Adrenal gland (tissue), 19 donors: ENCODE data around the gene RAB21. TPM values are rescaled to one million over a fixed set of nuclear protein-coding genes. Genes with fewer than 3 reads are reported as not detected.

Experiments used
- DNase-seq, 7 donors: peaks; one replicate each; pipeline ENCODE4 v3.0.0-alpha.2; 2019 to 2020
- H3K27ac ChIP-seq, 5 donors: fragments of 200-600 bp; sonication (generic) in 4 of 5; 1 replicate in 3 of 5; 2 replicates in 2 of 5; pipeline versions ENCODE4 v1.5.1 to v1.8.0; 2016 to 2020; ENCODE audit warnings: mild to moderate bottlenecking in 1 of 5
- H3K27me3 ChIP-seq: fragments of 200-600 bp; 2 replicates; pipeline ENCODE4 v1.8.0; 2021
- H3K36me3 ChIP-seq, 2 donors: fragments of 200-600 bp; replicated peaks in 1 of 2; 1 replicate in 1 of 2; 2 replicates in 1 of 2; pipeline versions ENCODE4 v1.5.1 to v1.8.0; 2018 to 2022
- H3K4me1 ChIP-seq, 2 donors: fragments of 200-600 bp; replicated peaks in 1 of 2; 1 replicate in 1 of 2; 2 replicates in 1 of 2; pipeline versions ENCODE4 v1.5.1 to v1.8.0; 2018 to 2021
- H3K4me3 ChIP-seq, 4 donors: fragments of 200-600 bp; sonication (generic) in 3 of 4; one replicate each; pipeline ENCODE4 v1.5.1; 2016 to 2018
- H3K9me3 ChIP-seq, 3 donors: fragments of 200-600 bp; sonication (generic) in 1 of 3; replicated peaks in 1 of 3; 1 replicate in 2 of 3; 2 replicates in 1 of 3; pipeline versions ENCODE4 v1.5.1 to v1.8.0; 2016 to 2021
- CTCF ChIP-seq, 6 experiments: fragments of 450-650 bp in 4 of 6; fragments of 200-600 bp in 2 of 6; sonication (generic) in 1 of 6; IDR thresholded peaks; 1 replicate in 5 of 6; 2 replicates in 1 of 6; pipeline versions ENCODE4 v1.5.1 to v1.8.0; 2016 to 2021; ENCODE audit warnings: antibody characterized with exemption in 6 of 6, mild to moderate bottlenecking in 2 of 6, moderate library complexity in 1 of 6
- POLR2A ChIP-seq, 2 donors: fragments of 450-650 bp; IDR thresholded peaks; one replicate each; pipeline ENCODE4 v1.6.1; 2017; ENCODE audit warnings: antibody characterized with exemption in 2 of 2, mild to moderate bottlenecking in 2 of 2, moderate library complexity in 1 of 2
- WGBS, 4 donors: extraction: QIAGEN DNeasy Blood & Tissue Kit in 2 of 4; methylation state at CpG; one replicate each; pipeline versions ENCODE4 v1.1.5 to v1.1.7; 2013 to 2017; 5-methylcytosine and 5-hydroxymethylcytosine counted together
- intact Hi-C, 2 donors: fragments of 100-400 bp; cut with DNase I; formaldehyde crosslinking; loops; one replicate each; pipeline versions ENCODE4 v1.14.1 to v1.15.0; 2022 to 2023
- long read RNA-seq, 10 donors: library from polyadenylated mRNA in 3 of 10; unstranded in 2 of 10; stranded (forward) in 1 of 10; transcript quantifications; one replicate each; pipeline ENCODE4 v2.0.0 and lab custom pipeline, GENCODE V29; 2021 to 2026
- polyA plus RNA-seq, 3 donors: library from polyadenylated mRNA; stranded (reverse); fragments of 200-250 nt in 2 of 3; fragments of 350-450 nt in 1 of 3; fragmentation: Illumina TruSeq in 1 of 3; extraction: RNeasy Lipid Tissue Mini Kit (QIAGEN cat#74804) in 1 of 3; gene quantifications; one replicate each; pipeline ENCODE4 v1.2.3, GENCODE V29; 2013 to 2014
- total RNA-seq, 9 donors: library from RNA; depleted of rRNA in 4 of 9; stranded (reverse); fragments of >200 nt in 4 of 9; fragments of 120-200 nt in 1 of 9; fragmentation: NEBNext Ultra II Directional in 1 of 9; extraction: Animal tissue kit (Norgen Biotek cat#: 25700) in 1 of 9; gene quantifications; one replicate each; pipeline versions ENCODE4 v1.1.0 to v1.2.4, GENCODE V29; 2013 to 2023
- donor health status: healthy with polysubstance abuse.
- donor health status: Bipolar disorder and iron deficiency.
- donor health status: DM: yes; HTN: yes; CAD: no.
- donor health status: DM: no; HTN: no; CAD: no.
- donor health status: DM: no; HTN: no; CAD: no.
- donor health status: DM: yes; HTN: yes; CAD: no.

Gene RAB21, protein sequence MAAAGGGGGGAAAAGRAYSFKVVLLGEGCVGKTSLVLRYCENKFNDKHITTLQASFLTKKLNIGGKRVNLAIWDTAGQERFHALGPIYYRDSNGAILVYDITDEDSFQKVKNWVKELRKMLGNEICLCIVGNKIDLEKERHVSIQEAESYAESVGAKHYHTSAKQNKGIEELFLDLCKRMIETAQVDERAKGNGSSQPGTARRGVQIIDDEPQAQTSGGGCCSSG
- 100 to 1,000 TPM in 2 of 9 donors, 10 to 100 TPM in 6, 1 to 10 TPM in 1; 8.6 to 123 (median 68.1) TPM for total RNA-seq
- 100 to 1,000 TPM in 1 of 3 donors, 1 to 10 TPM in 2; 8.7 to 118 (median 8.8) TPM for polyA plus RNA-seq
- long read RNA-seq, donor 1, full-length matches to known transcripts: 22 of 22 reads
- long read RNA-seq, donor 1, partial matches to known transcripts: 0 of 22 reads
- long read RNA-seq, donor 1, other reads (novel, unspliced or antisense): 0 of 22 reads
- long read RNA-seq, donor 2, full-length matches to known transcripts: 16 of 16 reads
- long read RNA-seq, donor 2, partial matches to known transcripts: 0 of 16 reads
- long read RNA-seq, donor 2, other reads (novel, unspliced or antisense): 0 of 16 reads
- long read RNA-seq, donor 3, full-length matches to known transcripts: 17 of 17 reads
- long read RNA-seq, donor 3, partial matches to known transcripts: 0 of 17 reads
- long read RNA-seq, donor 3, other reads (novel, unspliced or antisense): 0 of 17 reads
- long read RNA-seq, donor 4, partial matches to known transcripts: 0 of 8 reads
- long read RNA-seq, donor 4, other reads (novel, unspliced or antisense): 8 of 8 reads
- long read RNA-seq, donor 5, full-length matches to known transcripts: 153 of 162 reads
- long read RNA-seq, donor 5, partial matches to known transcripts: 3 of 162 reads
- long read RNA-seq, donor 5, other reads (novel, unspliced or antisense): 6 of 162 reads
- long read RNA-seq, donor 6, partial matches to known transcripts: 0 of 5 reads
- long read RNA-seq, donor 6, other reads (novel, unspliced or antisense): 4 of 5 reads
- long read RNA-seq, donor 7, full-length matches to known transcripts: 10 of 10 reads
- long read RNA-seq, donor 7, partial matches to known transcripts: 0 of 10 reads
- long read RNA-seq, donor 7, other reads (novel, unspliced or antisense): 0 of 10 reads
- long read RNA-seq, donor 8, full-length matches to known transcripts: 39 of 45 reads
- long read RNA-seq, donor 8, partial matches to known transcripts: 6 of 45 reads
- long read RNA-seq, donor 8, other reads (novel, unspliced or antisense): 0 of 45 reads
- long read RNA-seq, donor 9, full-length matches to known transcripts: 21 of 21 reads
- long read RNA-seq, donor 9, partial matches to known transcripts: 0 of 21 reads
- long read RNA-seq, donor 9, other reads (novel, unspliced or antisense): 0 of 21 reads
- long read RNA-seq, donor 10, full-length matches to known transcripts: 13 of 13 reads
- long read RNA-seq, donor 10, partial matches to known transcripts: 0 of 13 reads
- long read RNA-seq, donor 10, other reads (novel, unspliced or antisense): 0 of 13 reads

GRCh38 chr12:71754461-71755145 is at the start of gene RAB21:
Gene RAB21, plus strand, starts transcription at chr12:71754863. Its CDS starts 267 bp downstream, at chr12:71755130.
- Histone ChIP-seq H3K9me3 (peaks cover 0 to 6% (median 0%) of the 10 kb centered on the region in 3 donors), H3K4me1 (peaks cover 10 to 19% of the 10 kb centered on the region in 2 donors), H3K4me3 (peak within 1 kb of the TSS; percentile 39 to 90 (median 64)), H3K27me3 (peaks cover 5% of the 10 kb centered on the region), H3K27ac (peak within 1 kb of the TSS; percentile 90 to 99 (median 97)), H3K36me3 (no peaks in the 10 kb centered on the region)
- 0 to 1% (median 1%) methylated on average over 8 to 55 of the region's 56 CpGs for WGBS, 4 donors
- TF ChIP-seq POLR2A (IDR thresholded peaks at IDR 0.05): peak; percentile 70 to 89
- peak in 5 of 6 experiments; percentile 40 to 64 (median 44) for TF ChIP-seq CTCF (IDR thresholded peaks at IDR 0.05)
- intact Hi-C loops: loop anchor here in 1 of 2 donors (10.0 kb wide), 1 partner anchor 90 kb away; the partner anchor contains the start of genes THAP2 and ZFC3H1
- peak; percentile 98 to 100 (median 99) for DNase-seq

- Histone ChIP-seq H3K4me1 (no peaks in the 10 kb centered on the region), H3K9me3 (no peaks in the 10 kb centered on the region), H3K4me3 (no peak overlapping the region), H3K27me3 (no peaks in the 10 kb centered on the region), H3K27ac (no peak overlapping the region), H3K36me3 (peaks cover 0 to 3% of the 10 kb centered on the region in 2 donors)
- WGBS, 4 donors: 84 to 90% (median 87%) methylated on average over 2 of the region's 2 CpGs
- TF ChIP-seq POLR2A (IDR thresholded peaks at IDR 0.05) (no peak), CTCF (IDR thresholded peaks at IDR 0.05) (no peak)
- intact Hi-C loops: no loop called here
- DNase-seq: no peak
These were observed 49.7 kb upstream of the RAB21 start for GRCh38 chr12:71704920-71705319.

- Histone ChIP-seq H3K27me3 (no peaks in the 10 kb centered on the region), H3K4me3 (no peak overlapping the region), H3K36me3 (no peaks in the 10 kb centered on the region), H3K27ac (no peak overlapping the region), H3K9me3 (peaks cover under 1 to 12% (median 4%) of the 10 kb centered on the region in 3 donors), H3K4me1 (no peaks in the 10 kb centered on the region)
- WGBS, 4 donors: 92 to 100% (median 96%) methylated on average over 1 of the region's 1 CpG
- DNase-seq: no peak
- TF ChIP-seq POLR2A (IDR thresholded peaks at IDR 0.05) (no peak), CTCF (IDR thresholded peaks at IDR 0.05) (no peak)
- intact Hi-C loops: no loop called here
These were observed 46.0 kb upstream of the RAB21 start for GRCh38 chr12:71708658-71709057.
